HL-60/S4 (cell line): ENCODE results near the gene ZDHHC14.

Experiments used
- in situ Hi-C: fragments of 300-500 bp; cut with MboI; formaldehyde crosslinking; loops from 2 replicates; pipeline ENCODE4 v1.14.3; 2022; ENCODE audit warnings: low sequenced_read_pairs

Gene ZDHHC14

GRCh38 chr6:157488058-157488457 is 107.1 kb downstream of the ZDHHC14 start:
- in situ Hi-C loops, result no loop called here

- in situ Hi-C loops, result no loop called here
Observed at GRCh38 chr6:157488716-157489118, 107.7 kb downstream of the ZDHHC14 start.

- in situ Hi-C loops, result no loop called here
Observed at GRCh38 chr6:157490611-157491269, 109.8 kb downstream of the ZDHHC14 start.

- in situ Hi-C loops, result no loop called here
Observed at GRCh38 chr6:157491571-157492232, 110.7 kb downstream of the ZDHHC14 start.

GRCh38 chr6:157492249-157492648 is 111.3 kb downstream of the ZDHHC14 start:
- in situ Hi-C loops, result no loop called here

- in situ Hi-C loops, result no loop called here
Observed at GRCh38 chr6:157492741-157493140, 111.8 kb downstream of the ZDHHC14 start.

- in situ Hi-C loops, result no loop called here
Observed at GRCh38 chr6:157493173-157493572, 112.2 kb downstream of the ZDHHC14 start.

- in situ Hi-C loops, result no loop called here
Observed at GRCh38 chr6:157493576-157493975, 112.6 kb downstream of the ZDHHC14 start.

- in situ Hi-C loops, result no loop called here
Observed at GRCh38 chr6:157494132-157494710, 113.2 kb downstream of the ZDHHC14 start.

- in situ Hi-C loops, result no loop called here
Observed at GRCh38 chr6:157496534-157497095, 115.6 kb downstream of the ZDHHC14 start.

GRCh38 chr6:157497579-157497978 is 116.6 kb downstream of the ZDHHC14 start:
- in situ Hi-C loops, result no loop called here

GRCh38 chr6:157498817-157499216 is 117.8 kb downstream of the ZDHHC14 start:
- in situ Hi-C loops, result no loop called here

- in situ Hi-C loops, result no loop called here
Observed at GRCh38 chr6:157500022-157500421, 119.0 kb downstream of the ZDHHC14 start.

- in situ Hi-C loops, result no loop called here
Observed at GRCh38 chr6:157503018-157503747, 122.2 kb downstream of the ZDHHC14 start.

- in situ Hi-C loops, result no loop called here
Observed at GRCh38 chr6:157505912-157506491, 125.0 kb downstream of the ZDHHC14 start.

- in situ Hi-C loops, result no loop called here
Observed at GRCh38 chr6:157510323-157511188, 129.6 kb downstream of the ZDHHC14 start.

GRCh38 chr6:157511682-157512381 is 130.8 kb downstream of the ZDHHC14 start:
- in situ Hi-C loops, result no loop called here

- in situ Hi-C loops, result no loop called here
Observed at GRCh38 chr6:157512382-157512682, 131.3 kb downstream of the ZDHHC14 start.

GRCh38 chr6:157513004-157513603 is 132.1 kb downstream of the ZDHHC14 start:
- in situ Hi-C loops, result no loop called here
